ELF-1 (cell line): ENCODE results near the gene STX10.

ENCODE experiments used
- DNase-seq: peaks from one replicate; pipeline ENCODE4 v3.0.0-alpha.2; 2016; ENCODE audit warnings: low read depth, low spot score

Gene STX10

GRCh38 chr19:13100031-13100588 is 50.1 kb downstream of the STX10 start:
- no peak for DNase-seq

GRCh38 chr19:13099073-13099999 is 50.8 kb downstream of the STX10 start:
- DNase-seq: peak; percentile 59

- DNase-seq: peak; percentile 53
Measured at GRCh38 chr19:13098277-13099072, 51.7 kb downstream of the STX10 start.

GRCh38 chr19:13097463-13098258 is 52.5 kb downstream of the STX10 start:
- no peak for DNase-seq

- DNase-seq: no peak
Measured at GRCh38 chr19:13097033-13097462, 53.1 kb downstream of the STX10 start.

- peak; percentile 86 for DNase-seq
Measured at GRCh38 chr19:13095934-13096927, 53.9 kb downstream of the STX10 start.

- peak; percentile 54 for DNase-seq
Measured at GRCh38 chr19:13095393-13095784, 54.8 kb downstream of the STX10 start.

- peak; percentile 60 for DNase-seq
Measured at GRCh38 chr19:13094771-13095392, 55.3 kb downstream of the STX10 start.

- no peak for DNase-seq
Measured at GRCh38 chr19:13094106-13094504, 56.1 kb downstream of the STX10 start.
